CD4-positive, alpha-beta T cell (primary cell): ENCODE data around the gene NKAIN1. TPM values are rescaled to one million over a fixed set of nuclear protein-coding genes. Genes with fewer than 3 reads are reported as not detected.
"Not testable (repeated sequence)": the region's sequence is repeated elsewhere in the genome, so short reads cannot be mapped to it uniquely, and the experiment has no call there.

Source experiments
- ATAC-seq: fragments of 200-7000 bp; cut with Tn5 transposase; one replicate; pipeline ENCODE4 v1.10.0; 2022; ENCODE audit warnings: mild to moderate bottlenecking; ENCODE audit not compliant: poor library complexity
- CTCF ChIA-PET: fragments of 350-600 bp; sonication (Branson Sonifier 250); formaldehyde crosslinking; loops from one replicate; lab custom pipeline; 2021; ENCODE audit warnings: antibody characterized with exemption, inconsistent platforms; lab: Charles Lee
- POLR2A ChIA-PET: fragments of 350-600 bp; sonication (Branson Sonifier 250); formaldehyde crosslinking; loops from one replicate; lab custom pipeline; 2021; ENCODE audit warnings: antibody characterized with exemption, inconsistent platforms; lab: Charles Lee
- DNase-seq, 14 experiments: peaks; one replicate each; pipeline ENCODE4 v3.0.0-alpha.2; 2013 to 2020; ENCODE audit warnings: mixed read lengths in 2 of 14
- H3K27ac ChIP-seq, 2 donors: one replicate each; pipeline versions ENCODE4 v1.5.1 to v1.7.0; 2013; ENCODE audit warnings: low read length in 2 of 2, low read depth in 1 of 2, mild to moderate bottlenecking in 1 of 2
- H3K27me3 ChIP-seq, 2 experiments: 1 replicate in 1 of 2; 2 replicates in 1 of 2; pipeline versions ENCODE4 v1.6.1 to v1.7.0; 2013; ENCODE audit warnings: low read length in 2 of 2, control low read depth in 1 of 2, mild to moderate bottlenecking in 1 of 2, moderate library complexity in 1 of 2; ENCODE audit not compliant: insufficient read depth in 2 of 2, control insufficient read depth in 1 of 2
- H3K36me3 ChIP-seq: one replicate; pipeline ENCODE4 v1.6.1; 2013; ENCODE audit warnings: low read length, control low read depth; ENCODE audit not compliant: insufficient read depth
- H3K4me1 ChIP-seq: one replicate; pipeline ENCODE4 v1.6.1; 2013; ENCODE audit warnings: low read length, control low read depth; ENCODE audit not compliant: insufficient read depth
- H3K4me3 ChIP-seq: one replicate; pipeline ENCODE4 v1.5.1; 2013; ENCODE audit warnings: mild to moderate bottlenecking, low read length, moderate library complexity
- H3K9me3 ChIP-seq, 2 experiments: 1 replicate in 1 of 2; 2 replicates in 1 of 2; pipeline versions ENCODE4 v1.6.1 to v1.7.0; 2013; ENCODE audit warnings: low read length in 2 of 2, mild to moderate bottlenecking in 2 of 2, control low read depth in 1 of 2, moderate library complexity in 1 of 2; ENCODE audit not compliant: control insufficient read depth in 1 of 2, insufficient read depth in 1 of 2
- H3K27ac Mint-ChIP-seq: one replicate; pipeline ENCODE4 v1.8.0; 2020; ENCODE audit warnings: mixed read lengths
- H3K27me3 Mint-ChIP-seq: one replicate; pipeline ENCODE4 v1.8.0; 2021; ENCODE audit warnings: mixed read lengths
- H3K36me3 Mint-ChIP-seq: one replicate; pipeline ENCODE4 v1.8.0; 2021; ENCODE audit warnings: low read depth, mixed read lengths
- H3K4me1 Mint-ChIP-seq: one replicate; pipeline ENCODE4 v1.8.0; 2021; ENCODE audit warnings: low read depth, mixed read lengths
- H3K4me3 Mint-ChIP-seq: one replicate; pipeline ENCODE4 v1.8.0; 2020; ENCODE audit warnings: mild to moderate bottlenecking, mixed read lengths
- H3K9me3 Mint-ChIP-seq: one replicate; pipeline ENCODE4 v1.8.0; 2020; ENCODE audit warnings: mixed read lengths
- intact Hi-C, 2 experiments: fragments of 100-400 bp; cut with DNase I in 1 of 2; cut with micrococcal nuclease in 1 of 2; formaldehyde crosslinking; loops; one replicate each; pipeline versions ENCODE4 v1.15.1 to v1.9.0; 2023 to 2025; cut with DNase I, micrococcal nuclease
- total RNA-seq, 174 experiments: library from RNA in 2 of 174; stranded (reverse) in 2 of 174; gene quantifications; one replicate each; pipeline ENCODE4 v1.2.3 and lab custom pipeline; 2021 to 2026
- TF ChIP-seq, protein P1 (sequence below): fragments of 200-600 bp; IDR thresholded peaks from one replicate; pipeline ENCODE4 v1.8.0; 2022; ENCODE audit warnings: antibody characterized with exemption, mild to moderate bottlenecking

Gene NKAIN1
- total RNA-seq, 2 experiments from 2014 or later = not detected

DNA sequence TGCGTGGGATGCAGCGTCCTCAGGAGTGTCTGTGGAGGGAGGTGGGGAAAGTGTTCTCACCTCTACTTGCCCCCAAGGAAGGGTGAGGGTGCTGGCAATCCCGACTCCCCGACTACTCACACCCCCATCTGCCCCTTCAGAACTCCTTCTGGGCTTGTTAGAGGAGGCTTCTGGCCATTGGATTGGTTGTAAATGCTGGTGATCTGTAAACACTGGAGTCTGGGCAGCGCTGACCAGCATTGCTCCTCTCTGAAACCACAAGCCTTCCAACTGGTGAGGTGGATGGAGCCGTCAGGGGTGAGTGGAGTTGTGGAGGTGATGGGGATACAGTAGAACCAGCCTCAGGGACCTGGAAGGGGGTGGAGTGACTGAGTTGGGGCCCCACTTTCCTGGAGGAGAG is 59.3 kb downstream of the NKAIN1 start:
- Mint-ChIP-seq H3K4me1 (peaks cover 4% of the 10 kb centered on the region), H3K36me3 (no peaks in the 10 kb centered on the region), H3K9me3 (no peaks in the 10 kb centered on the region), H3K27ac (no peak overlapping the region), H3K27me3 (peaks cover 62% of the 10 kb centered on the region), H3K4me3 (no peak overlapping the region)
- intact Hi-C loops = loop anchor here in 1 of 2 experiments (5.0 kb wide), 2 partner anchors 157 to 367 kb away; no protein-coding TSS in a partner anchor
- Histone ChIP-seq H3K27ac (no peak overlapping the region), H3K4me3 (no peak overlapping the region), H3K36me3 (no peaks in the 10 kb centered on the region), H3K4me1 (peaks cover 12% of the 10 kb centered on the region), H3K9me3 (peaks cover 0 to 25% of the 10 kb centered on the region in 2 experiments), H3K27me3 (peaks cover 33 to 38% of the 10 kb centered on the region in 2 experiments)
- ChIA-PET POLR2A (no interaction called here), CTCF (no interaction called here)
- DNase-seq (no peak), ATAC-seq (no peak)
- TF ChIP-seq, protein P1, sequence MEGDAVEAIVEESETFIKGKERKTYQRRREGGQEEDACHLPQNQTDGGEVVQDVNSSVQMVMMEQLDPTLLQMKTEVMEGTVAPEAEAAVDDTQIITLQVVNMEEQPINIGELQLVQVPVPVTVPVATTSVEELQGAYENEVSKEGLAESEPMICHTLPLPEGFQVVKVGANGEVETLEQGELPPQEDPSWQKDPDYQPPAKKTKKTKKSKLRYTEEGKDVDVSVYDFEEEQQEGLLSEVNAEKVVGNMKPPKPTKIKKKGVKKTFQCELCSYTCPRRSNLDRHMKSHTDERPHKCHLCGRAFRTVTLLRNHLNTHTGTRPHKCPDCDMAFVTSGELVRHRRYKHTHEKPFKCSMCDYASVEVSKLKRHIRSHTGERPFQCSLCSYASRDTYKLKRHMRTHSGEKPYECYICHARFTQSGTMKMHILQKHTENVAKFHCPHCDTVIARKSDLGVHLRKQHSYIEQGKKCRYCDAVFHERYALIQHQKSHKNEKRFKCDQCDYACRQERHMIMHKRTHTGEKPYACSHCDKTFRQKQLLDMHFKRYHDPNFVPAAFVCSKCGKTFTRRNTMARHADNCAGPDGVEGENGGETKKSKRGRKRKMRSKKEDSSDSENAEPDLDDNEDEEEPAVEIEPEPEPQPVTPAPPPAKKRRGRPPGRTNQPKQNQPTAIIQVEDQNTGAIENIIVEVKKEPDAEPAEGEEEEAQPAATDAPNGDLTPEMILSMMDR = no peak

DNA sequence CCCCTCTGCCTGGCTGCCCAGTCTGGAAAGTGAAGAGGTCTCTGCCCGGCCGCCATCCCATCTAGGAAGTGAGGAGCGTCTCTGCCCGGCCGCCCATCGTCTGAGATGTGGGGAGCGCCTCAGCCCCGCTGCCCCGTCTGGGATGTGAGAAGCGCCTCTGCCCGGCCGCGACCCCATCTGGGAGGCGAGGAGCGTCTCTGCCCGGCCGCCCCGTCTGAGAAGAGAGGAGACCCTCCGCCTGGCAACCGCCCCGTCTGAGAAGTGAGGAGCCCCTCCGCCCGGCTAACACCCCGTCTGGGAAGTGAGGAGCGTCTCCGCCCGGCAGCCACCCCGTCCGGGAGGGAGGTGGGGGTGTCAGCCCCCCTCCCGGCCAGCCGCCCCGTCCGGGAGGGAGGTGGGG is 63.4 kb downstream of the NKAIN1 start:
- H3K9me3 Mint-ChIP-seq, CTCF ChIA-PET, intact Hi-C loops, ATAC-seq, H3K36me3 ChIP-seq, H3K4me3 ChIP-seq, H3K27ac Mint-ChIP-seq, H3K4me1 Mint-ChIP-seq, H3K4me3 Mint-ChIP-seq, H3K4me1 ChIP-seq, H3K27ac ChIP-seq, DNase-seq, H3K36me3 Mint-ChIP-seq, POLR2A ChIA-PET: not testable (repeated sequence)
- peaks cover 0 to 14% of the 10 kb centered on the region in 2 experiments for H3K9me3 ChIP-seq
- H3K27me3 Mint-ChIP-seq = peaks cover 25% of the 10 kb centered on the region
- H3K27me3 ChIP-seq = peaks cover 19 to 20% of the 10 kb centered on the region in 2 experiments

GRCh38 chr1:31170486-31170735 is 69.3 kb downstream of the NKAIN1 start:
- CTCF ChIA-PET = no interaction called here
- no peaks in the 10 kb centered on the region for H3K36me3 Mint-ChIP-seq
- POLR2A ChIA-PET = no interaction called here

GRCh38 chr1:31166462-31166861 is 73.2 kb downstream of the NKAIN1 start:
- Mint-ChIP-seq H3K4me1 (no peaks in the 10 kb centered on the region), H3K9me3 (no peaks in the 10 kb centered on the region), H3K27ac (no peak overlapping the region), H3K4me3 (no peak overlapping the region), H3K27me3 (peaks cover 9% of the 10 kb centered on the region), H3K36me3 (no peaks in the 10 kb centered on the region)
- intact Hi-C loops = loop anchor here in 1 of 2 experiments (10.0 kb wide), 1 partner anchor 168 kb away; no protein-coding TSS in a partner anchor
- DNase-seq (no peak), ATAC-seq (no peak)
- H3K9me3 ChIP-seq = no peaks in the 10 kb centered on the region
- H3K27me3 ChIP-seq = no peaks in the 10 kb centered on the region
- no peak overlapping the region for H3K4me3 ChIP-seq
- TF ChIP-seq, protein P1 = no peak
- H3K36me3 ChIP-seq = no peaks in the 10 kb centered on the region
- peaks cover 10% of the 10 kb centered on the region for H3K4me1 ChIP-seq
- H3K27ac ChIP-seq = no peak overlapping the region
- CTCF ChIA-PET = no interaction called here
- POLR2A ChIA-PET = no interaction called here

More at GRCh38 chr1:31170486-31170735, 69.3 kb downstream of the NKAIN1 start:
- intact Hi-C loops = no loop called here
- H3K36me3 ChIP-seq = no peaks in the 10 kb centered on the region
- Mint-ChIP-seq H3K4me1 (no peaks in the 10 kb centered on the region), H3K4me3 (no peak overlapping the region), H3K9me3 (no peaks in the 10 kb centered on the region), H3K27ac (no peak overlapping the region), H3K27me3 (peaks cover 4% of the 10 kb centered on the region)
- H3K4me1 ChIP-seq = peaks cover 3% of the 10 kb centered on the region
- H3K4me3 ChIP-seq = no peak overlapping the region
- H3K27me3 ChIP-seq = no peaks in the 10 kb centered on the region
- H3K9me3 ChIP-seq = peaks cover 0 to under 1% of the 10 kb centered on the region in 2 experiments
- DNase-seq = no peak
- no peak for ATAC-seq
- TF ChIP-seq, protein P1 = no peak
- no peak overlapping the region for H3K27ac ChIP-seq
